ENCODE data around the gene TEC.
"Not testable (repeated sequence)": the region's sequence is repeated elsewhere in the genome, so short reads cannot be mapped to it uniquely, and the experiment has no call there.

The TEC gene

GRCh38 chr4:48167538-48168263, 101.9 kb downstream of the TEC start:
- no peaks in the 10 kb centered on the region for H3K36me3 ChIP-seq (replicated peaks in 1 of 2; ENCODE audit: control insufficient read depth in 2 of 2, insufficient read depth in 2 of 2, low read length in 2 of 2)
- H3K18ac ChIP-seq (ENCODE audit: low read length): no peak overlapping the region
- no peak overlapping the region for H4K91ac ChIP-seq (ENCODE audit: low read depth, low read length, poor library complexity)
- H3K14ac ChIP-seq (ENCODE audit: low read length): no peak overlapping the region
- no peak overlapping the region for H4K8ac ChIP-seq (ENCODE audit: low read depth, low read length)
- H3K4ac ChIP-seq (ENCODE audit: low read length): no peak overlapping the region
- H2BK5ac ChIP-seq (ENCODE audit: low read length): no peak overlapping the region
- H3K79me1 ChIP-seq (ENCODE audit: low read depth, low read length): no peaks in the 10 kb centered on the region
- H3K27me3 ChIP-seq (ENCODE audit: control insufficient read depth in 3 of 3, insufficient read depth in 3 of 3, low read depth in 1 of 3, low read length in 3 of 3): no peaks in the 10 kb centered on the region
- no peak overlapping the region for H2AK5ac ChIP-seq (ENCODE audit: low read depth, low read length)
- no peak overlapping the region for H2BK15ac ChIP-seq (ENCODE audit: low read length)
- peaks cover 0 to 2% of the 10 kb centered on the region in 2 donors for H3K9me3 ChIP-seq (replicated peaks in 1 of 2; ENCODE audit: control insufficient read depth in 2 of 2, insufficient read depth in 1 of 2, low read depth in 1 of 2, low read length in 2 of 2)
- H3K4me1 ChIP-seq (ENCODE audit: control insufficient read depth in 2 of 2, insufficient read depth in 1 of 2, low read depth in 1 of 2, low read length in 2 of 2): no peaks in the 10 kb centered on the region
- DNase-seq (ENCODE audit: low spot score): no peak
- H2BK12ac ChIP-seq (ENCODE audit: low read length): no peak overlapping the region
- no peak overlapping the region for H3K9ac ChIP-seq (ENCODE audit: low read depth, low read length, poor library complexity)
- no peak overlapping the region for H2BK120ac ChIP-seq (ENCODE audit: low read depth, low read length)
- H2AFZ ChIP-seq (ENCODE audit: low read length): no peak overlapping the region
- no peak overlapping the region for H3K27ac ChIP-seq (replicated peaks; ENCODE audit: low read length)
- H3K23ac ChIP-seq (ENCODE audit: low read depth, low read length, poor library complexity): no peak overlapping the region
- H3K4me2 ChIP-seq (ENCODE audit: insufficient read depth, low read length, poor library complexity, severe bottlenecking): no peak overlapping the region
- no peak overlapping the region for H3K4me3 ChIP-seq (ENCODE audit: low read length in 2 of 2)
- WGBS, 2 donors (ENCODE audit: extremely low coverage in 2 of 2, insufficient read length in 2 of 2, insufficient replicate concordance in 1 of 2): no CpG with 5 or more reads among the region's 5 CpGs

GRCh38 chr4:48164561-48164960, 105.1 kb downstream of the TEC start:
- not testable (repeated sequence) for H2BK5ac ChIP-seq (ENCODE audit: low read length)

GRCh38 chr4:48163746-48164145, 105.9 kb downstream of the TEC start:
- Histone ChIP-seq H3K27ac (replicated peaks; ENCODE audit: low read length) (no peak overlapping the region), H2BK5ac (ENCODE audit: low read length) (no peak overlapping the region), H3K23ac (ENCODE audit: low read depth, low read length, poor library complexity) (no peak overlapping the region), H3K18ac (ENCODE audit: low read length) (no peak overlapping the region), H2BK15ac (ENCODE audit: low read length) (no peak overlapping the region), H3K4ac (ENCODE audit: low read length) (no peak overlapping the region), H3K4me1 (ENCODE audit: control insufficient read depth in 2 of 2, insufficient read depth in 1 of 2, low read depth in 1 of 2, low read length in 2 of 2) (no peaks in the 10 kb centered on the region), H2AFZ (ENCODE audit: low read length) (no peak overlapping the region), H3K79me1 (ENCODE audit: low read depth, low read length) (no peaks in the 10 kb centered on the region), H4K91ac (ENCODE audit: low read depth, low read length, poor library complexity) (no peak overlapping the region), H3K4me3 (ENCODE audit: low read length in 2 of 2) (no peak overlapping the region), H3K9me3 (replicated peaks in 1 of 2; ENCODE audit: control insufficient read depth in 2 of 2, insufficient read depth in 1 of 2, low read depth in 1 of 2, low read length in 2 of 2) (peaks cover 0 to 2% of the 10 kb centered on the region in 2 donors), H2AK5ac (ENCODE audit: low read depth, low read length) (no peak overlapping the region), H3K14ac (ENCODE audit: low read length) (no peak overlapping the region), H4K8ac (ENCODE audit: low read depth, low read length) (no peak overlapping the region), H3K27me3 (ENCODE audit: control insufficient read depth in 3 of 3, insufficient read depth in 3 of 3, low read depth in 1 of 3, low read length in 3 of 3) (no peaks in the 10 kb centered on the region), H3K36me3 (replicated peaks in 1 of 2; ENCODE audit: control insufficient read depth in 2 of 2, insufficient read depth in 2 of 2, low read length in 2 of 2) (no peaks in the 10 kb centered on the region), H2BK12ac (ENCODE audit: low read length) (no peak overlapping the region), H2BK120ac (ENCODE audit: low read depth, low read length) (no peak overlapping the region), H3K4me2 (ENCODE audit: insufficient read depth, low read length, poor library complexity, severe bottlenecking) (no peak overlapping the region), H3K9ac (ENCODE audit: low read depth, low read length, poor library complexity) (no peak overlapping the region)
- no CpG with 5 or more reads among the region's 1 CpG for WGBS, 2 donors (ENCODE audit: extremely low coverage in 2 of 2, insufficient read length in 2 of 2, insufficient replicate concordance in 1 of 2)
- no peak for DNase-seq (ENCODE audit: low spot score)

More at GRCh38 chr4:48164561-48164960, 105.1 kb downstream of the TEC start:
- no CpG with 5 or more reads among the region's 9 CpGs for WGBS, 2 donors (ENCODE audit: extremely low coverage in 2 of 2, insufficient read length in 2 of 2, insufficient replicate concordance in 1 of 2)
- H3K18ac ChIP-seq (ENCODE audit: low read length); H4K91ac ChIP-seq (ENCODE audit: low read depth, low read length, poor library complexity); H3K4ac ChIP-seq (ENCODE audit: low read length); H3K4me2 ChIP-seq (ENCODE audit: insufficient read depth, low read length, poor library complexity, severe bottlenecking); H2BK15ac ChIP-seq (ENCODE audit: low read length); H3K9ac ChIP-seq (ENCODE audit: low read depth, low read length, poor library complexity); DNase-seq (ENCODE audit: low spot score); H2BK120ac ChIP-seq (ENCODE audit: low read depth, low read length); H2BK12ac ChIP-seq (ENCODE audit: low read length); H3K36me3 ChIP-seq (replicated peaks in 1 of 2; ENCODE audit: control insufficient read depth in 2 of 2, insufficient read depth in 2 of 2, low read length in 2 of 2); H3K4me1 ChIP-seq (ENCODE audit: control insufficient read depth in 2 of 2, insufficient read depth in 1 of 2, low read depth in 1 of 2, low read length in 2 of 2); H2AK5ac ChIP-seq (ENCODE audit: low read depth, low read length); H3K9me3 ChIP-seq (replicated peaks in 1 of 2; ENCODE audit: control insufficient read depth in 2 of 2, insufficient read depth in 1 of 2, low read depth in 1 of 2, low read length in 2 of 2); H3K79me1 ChIP-seq (ENCODE audit: low read depth, low read length); H3K4me3 ChIP-seq (ENCODE audit: low read length in 2 of 2); H3K27me3 ChIP-seq (ENCODE audit: control insufficient read depth in 3 of 3, insufficient read depth in 3 of 3, low read depth in 1 of 3, low read length in 3 of 3); H3K27ac ChIP-seq (replicated peaks; ENCODE audit: low read length); H3K14ac ChIP-seq (ENCODE audit: low read length); H3K23ac ChIP-seq (ENCODE audit: low read depth, low read length, poor library complexity); H4K8ac ChIP-seq (ENCODE audit: low read depth, low read length); H2AFZ ChIP-seq (ENCODE audit: low read length): not testable (repeated sequence)

- Histone ChIP-seq H3K18ac (ENCODE audit: low read length) (no peak overlapping the region), H2BK15ac (ENCODE audit: low read length) (no peak overlapping the region), H2AFZ (ENCODE audit: low read length) (no peak overlapping the region), H3K4me1 (ENCODE audit: control insufficient read depth in 2 of 2, insufficient read depth in 1 of 2, low read depth in 1 of 2, low read length in 2 of 2) (no peaks in the 10 kb centered on the region), H3K27me3 (ENCODE audit: control insufficient read depth in 3 of 3, insufficient read depth in 3 of 3, low read depth in 1 of 3, low read length in 3 of 3) (no peaks in the 10 kb centered on the region), H3K9ac (ENCODE audit: low read depth, low read length, poor library complexity) (no peak overlapping the region), H3K4me2 (ENCODE audit: insufficient read depth, low read length, poor library complexity, severe bottlenecking) (no peak overlapping the region), H3K14ac (ENCODE audit: low read length) (no peak overlapping the region), H3K23ac (ENCODE audit: low read depth, low read length, poor library complexity) (no peak overlapping the region), H3K4ac (ENCODE audit: low read length) (no peak overlapping the region), H2BK12ac (ENCODE audit: low read length) (no peak overlapping the region), H4K91ac (ENCODE audit: low read depth, low read length, poor library complexity) (no peak overlapping the region), H2BK5ac (ENCODE audit: low read length) (no peak overlapping the region), H3K4me3 (ENCODE audit: low read length in 2 of 2) (no peak overlapping the region), H3K36me3 (replicated peaks in 1 of 2; ENCODE audit: control insufficient read depth in 2 of 2, insufficient read depth in 2 of 2, low read length in 2 of 2) (no peaks in the 10 kb centered on the region), H3K27ac (replicated peaks; ENCODE audit: low read length) (no peak overlapping the region), H3K79me1 (ENCODE audit: low read depth, low read length) (no peaks in the 10 kb centered on the region), H3K9me3 (replicated peaks in 1 of 2; ENCODE audit: control insufficient read depth in 2 of 2, insufficient read depth in 1 of 2, low read depth in 1 of 2, low read length in 2 of 2) (peaks cover 0 to 2% of the 10 kb centered on the region in 2 donors), H4K8ac (ENCODE audit: low read depth, low read length) (no peak overlapping the region), H2BK120ac (ENCODE audit: low read depth, low read length) (no peak overlapping the region), H2AK5ac (ENCODE audit: low read depth, low read length) (no peak overlapping the region)
- WGBS, 2 donors (ENCODE audit: extremely low coverage in 2 of 2, insufficient read length in 2 of 2, insufficient replicate concordance in 1 of 2): no CpG with 5 or more reads among the region's 4 CpGs
- DNase-seq (ENCODE audit: low spot score): no peak
These were observed 107.5 kb downstream of the TEC start for GRCh38 chr4:48162162-48162561.

Data from neuronal stem cell (in vitro differentiated cells).